NOMO-1 (cell line): Measurements from ENCODE around the gene SRGAP2C.
A peak's percentile ranks its signal among the peaks of the same experiment; 100 is the strongest.
"Not testable (repeated sequence)": the region's sequence is repeated elsewhere in the genome, so short reads cannot be mapped to it uniquely, and the experiment has no call there.

ENCODE experiments used
- DNase-seq, 2 experiments: peaks; one replicate each; lab custom pipeline; 2025; ENCODE audit not compliant: unreplicated experiment in 2 of 2; lab: John Stamatoyannopoulos, UW

Gene SRGAP2C

GRCh38 chr1:121185140-121185708, 449 bp downstream of the SRGAP2C start:
- not testable (repeated sequence) for DNase-seq

DNA sequence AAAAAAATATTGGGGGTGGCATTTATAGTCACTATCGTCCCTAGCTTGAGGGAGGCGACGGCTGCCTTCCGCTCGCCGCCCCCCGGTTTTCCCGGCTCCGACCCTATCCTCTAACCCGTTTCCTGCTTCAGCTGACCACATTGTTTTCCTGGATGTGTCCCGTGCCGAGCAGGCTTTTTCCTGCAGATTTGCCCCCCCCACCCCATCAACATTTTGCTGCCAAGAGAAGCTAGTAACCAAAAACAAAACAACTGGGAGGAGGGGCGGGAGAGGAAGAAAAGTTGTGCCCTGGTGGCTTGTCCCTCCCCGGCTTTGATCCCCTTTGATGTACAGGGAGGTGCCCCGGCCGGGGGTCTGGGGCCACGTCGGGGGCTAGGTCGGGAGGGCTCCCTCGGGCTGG, 1.4 kb downstream of the SRGAP2C start:
- DNase-seq: not testable (repeated sequence)

- DNase-seq: not testable (repeated sequence)
Observed at GRCh38 chr1:121187914-121188313, 3.1 kb downstream of the SRGAP2C start.

DNA sequence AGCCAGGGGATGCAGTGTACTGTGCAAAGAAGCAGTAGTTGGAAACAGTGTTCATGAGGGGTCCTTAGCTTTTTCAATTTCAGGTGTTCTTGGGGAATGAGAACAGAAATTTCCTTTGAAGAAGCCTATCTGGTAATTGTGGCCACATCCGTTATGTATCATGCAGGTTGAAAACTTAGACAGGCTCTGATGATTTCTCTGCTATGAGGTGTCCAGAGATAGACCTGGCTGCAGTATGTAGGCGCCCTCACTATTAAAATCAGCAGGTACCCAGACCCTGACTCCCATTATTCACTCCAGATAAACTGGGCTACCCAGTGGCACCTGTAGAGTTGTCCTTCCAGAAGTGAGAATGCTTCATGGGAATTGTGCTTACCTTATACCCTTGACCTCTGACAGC, 7.7 kb downstream of the SRGAP2C start:
- DNase-seq: not testable (repeated sequence)

DNA sequence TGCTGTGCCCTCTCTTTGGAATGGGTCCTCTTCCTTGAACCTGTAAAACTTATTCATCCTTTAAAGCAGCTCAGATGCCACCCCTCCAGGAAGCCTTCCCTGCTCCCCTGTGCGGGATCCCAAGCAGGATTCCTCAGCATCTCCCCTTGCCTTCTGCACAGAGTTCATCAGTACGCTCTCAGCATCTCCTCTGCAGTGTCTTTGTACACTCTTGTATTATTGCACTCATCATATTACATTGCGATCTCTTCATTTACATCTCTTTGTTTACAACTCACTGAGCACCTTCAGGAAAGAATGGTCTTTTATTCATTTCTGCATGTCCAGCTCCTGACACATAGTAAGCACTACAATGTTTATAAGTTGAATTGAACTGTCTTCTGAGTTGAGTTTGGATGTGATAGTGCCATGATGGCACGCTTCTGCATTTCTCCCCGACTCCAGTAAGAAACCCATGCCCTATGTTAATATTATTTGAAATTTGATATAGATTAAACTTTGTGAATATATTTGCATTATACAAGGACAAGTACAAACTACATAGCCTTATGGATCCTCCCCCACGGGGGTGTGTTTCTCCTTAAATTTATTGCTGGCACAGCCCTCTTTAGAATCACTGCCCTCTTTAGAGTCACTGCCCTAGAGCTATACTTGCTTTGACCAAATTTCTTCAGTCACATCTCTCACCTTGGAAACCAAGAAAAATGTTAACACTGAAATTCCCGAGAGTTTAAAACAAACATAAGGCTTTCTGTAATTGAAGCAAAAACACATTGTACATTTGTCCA, 12.5 kb downstream of the SRGAP2C start:
- not testable (repeated sequence) for DNase-seq

- not testable (repeated sequence) for DNase-seq
Observed at GRCh38 chr1:121199763-121200162, 15.0 kb downstream of the SRGAP2C start.

DNA sequence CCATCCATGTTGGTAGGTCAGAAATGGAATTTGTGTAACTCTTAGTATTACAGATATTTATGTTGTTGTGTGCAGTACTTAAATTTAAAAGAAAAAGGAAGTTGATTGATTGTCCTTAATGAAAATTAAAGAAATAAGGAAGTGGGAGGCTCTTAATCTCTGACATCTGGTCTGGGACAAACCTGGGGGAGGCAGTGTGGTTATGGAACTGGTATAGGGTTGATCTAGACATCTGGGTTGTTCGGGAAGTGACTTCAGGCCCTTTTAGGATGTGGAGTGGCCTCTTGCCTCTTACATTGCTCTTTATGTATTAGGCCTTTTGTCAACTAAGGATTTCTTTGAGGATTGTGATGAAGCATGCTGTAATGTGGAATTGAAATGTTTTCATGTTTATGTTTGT, 15.5 kb downstream of the SRGAP2C start:
- DNase-seq: not testable (repeated sequence)

GRCh38 chr1:121200985-121201981, 16.5 kb downstream of the SRGAP2C start:
- DNase-seq: not testable (repeated sequence)

- not testable (repeated sequence) for DNase-seq
Observed at GRCh38 chr1:121202986-121203385, 18.2 kb downstream of the SRGAP2C start.

GRCh38 chr1:121205786-121206711, 21.3 kb downstream of the SRGAP2C start:
- DNase-seq: not testable (repeated sequence)

DNA sequence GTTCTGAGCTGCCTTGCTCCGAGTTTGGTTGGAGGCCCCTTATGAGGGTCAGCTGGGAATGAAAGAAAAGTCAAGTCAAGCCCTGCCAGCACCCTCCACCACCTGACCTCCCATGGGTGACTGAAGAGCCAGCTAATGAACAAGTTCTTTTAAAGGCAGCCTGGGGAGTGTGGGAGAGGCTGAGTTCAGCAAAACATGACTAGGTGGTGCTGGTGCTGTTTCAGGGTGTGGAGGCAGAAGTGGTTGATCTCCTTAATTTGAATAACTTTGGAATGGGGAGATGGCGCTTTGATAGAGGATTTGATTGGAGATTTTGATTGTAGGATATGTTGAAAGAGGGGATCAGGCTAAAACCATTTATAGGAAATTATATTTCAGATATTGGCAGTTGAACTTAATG, 22.6 kb downstream of the SRGAP2C start:
- DNase-seq: not testable (repeated sequence)

- not testable (repeated sequence) for DNase-seq
Observed at GRCh38 chr1:121208375-121208774, 23.6 kb downstream of the SRGAP2C start.

DNA sequence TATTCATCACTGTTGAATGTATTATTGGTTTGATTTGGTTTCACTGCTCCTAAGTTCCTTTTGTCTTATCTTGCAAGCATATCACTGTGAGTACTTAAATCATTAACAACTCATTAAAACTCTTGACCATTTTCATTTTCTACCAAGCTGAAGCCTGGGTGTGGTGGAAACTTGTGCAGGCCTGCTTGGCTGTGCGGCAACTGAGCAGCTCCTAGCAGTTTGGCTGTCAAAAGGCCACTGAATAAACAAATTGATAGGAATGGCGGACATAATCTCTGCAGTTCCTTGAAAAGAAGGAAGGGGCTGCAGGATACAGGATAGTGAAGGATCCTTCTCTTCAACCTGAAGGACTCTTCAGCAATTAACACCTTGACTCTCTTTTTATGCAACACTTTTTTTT, 26.0 kb downstream of the SRGAP2C start:
- DNase-seq: not testable (repeated sequence)

DNA sequence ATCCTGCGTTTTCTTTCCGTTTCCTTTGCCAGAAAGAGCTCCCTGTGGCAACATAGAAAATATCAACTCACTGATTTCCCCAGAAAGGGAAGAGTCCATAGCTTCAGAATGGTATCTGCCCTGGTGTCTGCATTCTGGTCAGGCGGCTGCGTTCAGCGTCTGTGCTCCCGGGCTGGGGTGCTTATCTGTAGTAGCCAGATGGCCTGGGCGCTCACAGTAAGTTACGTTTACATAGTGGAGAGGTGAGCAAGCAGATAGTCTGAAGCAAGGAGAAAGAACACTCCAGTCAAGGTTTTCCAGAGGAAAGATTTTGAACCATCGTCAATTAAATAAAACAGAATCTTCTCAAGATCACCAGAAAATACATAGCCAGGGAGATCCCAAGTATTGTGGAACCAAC, 28.7 kb downstream of the SRGAP2C start:
- not testable (repeated sequence) for DNase-seq

DNA sequence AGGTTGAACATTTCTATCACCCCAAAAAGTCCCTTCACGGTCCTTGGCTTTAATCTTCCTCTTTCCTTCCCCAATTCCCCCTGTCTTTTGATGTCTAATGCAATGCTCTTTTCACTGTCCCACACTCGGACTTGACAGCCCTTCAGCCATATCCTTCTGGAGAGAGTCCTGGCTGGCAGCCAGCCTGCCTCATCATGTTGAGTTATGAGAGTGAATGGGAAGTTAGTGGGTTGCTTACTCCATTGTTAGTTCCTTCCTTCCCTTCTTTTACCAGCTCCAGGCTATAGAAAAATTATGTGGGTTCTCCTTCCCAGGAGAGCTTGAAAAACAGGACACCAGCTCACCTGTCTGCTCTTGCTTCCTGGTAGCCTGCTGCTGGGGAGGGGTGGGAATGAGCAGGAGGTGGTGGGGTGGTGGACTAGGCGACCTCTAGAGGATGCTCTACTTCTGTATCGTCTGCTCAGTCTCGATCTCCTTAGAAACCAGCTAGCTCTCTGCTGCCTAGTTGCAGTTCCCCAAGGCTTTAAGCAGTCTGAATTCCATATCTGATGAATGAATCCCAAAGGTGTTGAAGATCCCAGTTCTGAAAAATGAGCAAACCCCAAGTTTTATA, 29.9 kb downstream of the SRGAP2C start:
- DNase-seq: not testable (repeated sequence)

DNA sequence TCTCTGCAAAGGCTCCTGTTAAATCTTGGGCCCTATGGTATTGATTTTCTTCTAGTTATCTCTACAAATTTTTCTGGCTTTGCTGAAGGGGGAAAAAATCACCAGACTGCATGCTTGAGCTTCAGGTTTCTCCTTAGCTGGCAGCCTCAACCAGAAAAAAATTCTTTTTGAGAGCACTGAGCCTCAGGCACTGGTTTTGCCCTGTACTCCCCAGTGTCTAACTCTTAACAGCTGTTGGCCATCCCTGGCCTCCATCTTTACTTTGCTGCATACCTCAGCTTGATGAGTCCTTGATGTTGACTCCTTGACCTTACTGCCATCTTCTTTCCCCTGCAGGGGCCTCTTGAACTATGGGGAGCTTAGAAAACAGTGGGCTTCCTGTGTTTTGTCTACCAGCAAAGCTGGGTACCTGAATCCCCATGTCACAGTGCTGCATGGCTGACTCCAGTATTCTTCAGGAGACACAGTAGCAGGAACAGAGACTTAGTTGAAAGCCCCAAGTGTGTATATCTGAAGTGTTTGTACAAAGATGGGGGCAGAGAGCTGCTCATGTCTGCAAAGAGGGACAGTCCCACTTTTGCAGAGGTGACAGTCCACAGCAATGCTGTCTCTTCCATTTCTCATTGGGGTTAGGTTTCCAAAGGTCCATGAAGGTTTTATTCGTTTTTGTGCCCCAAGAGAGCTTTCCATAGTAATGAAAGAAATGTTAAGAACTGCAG, 31.1 kb downstream of the SRGAP2C start:
- DNase-seq: not testable (repeated sequence)

DNA sequence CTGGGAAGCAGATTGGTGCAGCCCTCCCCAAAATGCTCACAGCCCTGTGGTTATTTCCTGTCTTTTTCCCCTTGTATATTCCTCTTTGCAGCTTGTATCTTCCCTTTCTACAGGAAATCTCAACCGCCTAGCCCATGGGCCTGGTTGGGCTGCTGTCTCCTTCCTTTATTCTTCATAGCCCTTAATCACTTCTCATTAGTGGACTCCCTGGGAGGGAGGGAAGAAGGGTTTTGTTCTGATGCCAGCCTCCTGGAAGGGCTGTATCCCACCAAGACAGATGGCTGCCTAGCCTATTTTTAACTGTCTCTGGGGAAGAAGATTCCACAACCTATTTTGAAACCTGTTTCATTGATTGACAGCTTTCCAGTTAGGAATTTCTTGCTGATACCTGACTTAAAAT, 31.9 kb downstream of the SRGAP2C start:
- DNase-seq: not testable (repeated sequence)

DNA sequence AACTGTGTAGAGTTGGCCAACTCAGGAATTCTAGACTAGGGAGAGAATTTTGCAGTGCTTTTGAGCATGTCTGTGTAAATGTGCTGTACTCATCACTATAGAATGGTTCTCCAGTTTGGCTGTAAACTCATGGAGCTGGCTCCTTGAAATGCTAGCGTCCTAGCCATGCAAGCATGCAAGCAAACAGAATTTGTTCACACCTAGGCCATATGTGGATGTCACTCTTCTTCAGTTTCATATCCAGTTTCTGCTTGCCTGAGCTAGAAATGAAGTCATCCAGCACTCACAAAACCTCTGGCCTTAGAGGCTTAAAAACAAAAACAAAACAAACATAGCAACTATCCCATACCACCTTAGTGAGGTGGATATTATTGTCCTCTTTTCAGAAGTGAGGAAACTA, 37.0 kb downstream of the SRGAP2C start:
- peak in 1 of 2 experiments; percentile 21 for DNase-seq

DNA sequence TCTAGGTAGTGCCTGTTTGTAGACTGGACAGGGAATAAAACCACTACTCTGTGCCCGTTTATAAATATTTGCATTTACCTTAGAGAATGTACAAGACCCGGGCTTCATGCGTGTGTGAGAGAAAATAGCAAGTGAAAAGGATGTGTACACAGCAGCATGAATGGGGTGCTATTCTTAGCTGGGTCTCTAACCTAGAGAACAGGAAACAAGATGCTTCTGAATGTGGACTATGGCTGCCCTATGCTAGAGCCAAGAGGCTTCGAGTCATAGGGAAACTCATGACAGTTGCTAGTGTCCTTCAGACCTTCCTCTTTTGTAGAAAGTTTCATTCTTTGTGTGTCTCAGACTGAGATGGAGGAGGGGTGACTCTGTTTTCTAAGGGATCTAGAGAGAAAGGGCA, 39.9 kb downstream of the SRGAP2C start:
- DNase-seq: not testable (repeated sequence)
